Left ventricle myocardium inferior (tissue), 1 donor: ENCODE results near the gene ZNF275. TPM values are rescaled to one million over a fixed set of nuclear protein-coding genes. Genes with fewer than 3 reads are reported as not detected.
"Not testable (repeated sequence)": the region's sequence is repeated elsewhere in the genome, so short reads cannot be mapped to it uniquely, and the experiment has no call there.

Experiments
- DNase-seq: peaks from one replicate; pipeline ENCODE4 v3.0.0-alpha.2; 2020
- H3K27ac ChIP-seq: fragments of 200-600 bp; replicated peaks from 2 replicates; pipeline ENCODE4 v1.8.0; 2021
- H3K27me3 ChIP-seq: fragments of 200-600 bp; 2 replicates; pipeline ENCODE4 v1.8.0; 2021; ENCODE audit warnings: low read depth
- H3K36me3 ChIP-seq: fragments of 200-600 bp; 2 replicates; pipeline ENCODE4 v1.8.0; 2021
- H3K4me1 ChIP-seq: fragments of 200-600 bp; 2 replicates; pipeline ENCODE4 v1.8.0; 2021
- H3K4me3 ChIP-seq: fragments of 200-600 bp; 2 replicates; pipeline ENCODE4 v1.8.0; 2021; ENCODE audit warnings: mild to moderate bottlenecking, moderate library complexity
- H3K9me3 ChIP-seq: fragments of 200-600 bp; replicated peaks from 2 replicates; pipeline ENCODE4 v1.8.0; 2021
- intact Hi-C: fragments of 100-400 bp; cut with micrococcal nuclease; formaldehyde crosslinking; loops from one replicate; pipeline ENCODE4 v1.11.0; 2022
- long read RNA-seq: library from polyadenylated mRNA; unstranded; transcript quantifications from one replicate; pipeline ENCODE4 v2.0.0, GENCODE V29; 2021
- total RNA-seq: library from RNA; stranded (reverse); fragmentation: NEBNext Ultra II Directional; extraction: Animal tissue kit (Norgen Biotek cat#: 25700); gene quantifications from one replicate; pipeline ENCODE4 v1.2.1, GENCODE V29; 2021
- TF ChIP-seq, protein P1 (sequence below): fragments of 200-600 bp; IDR thresholded peaks from 2 replicates; pipeline ENCODE4 v1.8.0; 2021; ENCODE audit warnings: antibody characterized with exemption, mild to moderate bottlenecking, borderline replicate concordance
- donor health status: DM: no; HTN: yes; CAD: no; lungs with severe emphysema.

Gene ZNF275
- 6.4 TPM for total RNA-seq
- long read RNA-seq, full-length matches to known transcripts, result 2 of 5 reads
- long read RNA-seq, partial matches to known transcripts, result 3 of 5 reads
- long read RNA-seq, other reads (novel, unspliced or antisense), result 0 of 5 reads

GRCh38 chrX:153333821-153334653 is at the start of gene ZNF275:
TSS of gene ZNF275 (plus strand) at chrX:153334153. CDS start at chrX:153336680, 2,527 bp downstream.
- DNase-seq, result peak; percentile 81
- Histone ChIP-seq H3K4me3 (peak within 1 kb of the TSS; percentile 73), H3K36me3 (no peaks in the 10 kb centered on the region), H3K4me1 (peaks cover 4% of the 10 kb centered on the region), H3K27ac (peak within 1 kb of the TSS; percentile 59), H3K9me3 (no peaks in the 10 kb centered on the region), H3K27me3 (no peaks in the 10 kb centered on the region)
- intact Hi-C loops, result no loop called here
- TF ChIP-seq, protein P1, sequence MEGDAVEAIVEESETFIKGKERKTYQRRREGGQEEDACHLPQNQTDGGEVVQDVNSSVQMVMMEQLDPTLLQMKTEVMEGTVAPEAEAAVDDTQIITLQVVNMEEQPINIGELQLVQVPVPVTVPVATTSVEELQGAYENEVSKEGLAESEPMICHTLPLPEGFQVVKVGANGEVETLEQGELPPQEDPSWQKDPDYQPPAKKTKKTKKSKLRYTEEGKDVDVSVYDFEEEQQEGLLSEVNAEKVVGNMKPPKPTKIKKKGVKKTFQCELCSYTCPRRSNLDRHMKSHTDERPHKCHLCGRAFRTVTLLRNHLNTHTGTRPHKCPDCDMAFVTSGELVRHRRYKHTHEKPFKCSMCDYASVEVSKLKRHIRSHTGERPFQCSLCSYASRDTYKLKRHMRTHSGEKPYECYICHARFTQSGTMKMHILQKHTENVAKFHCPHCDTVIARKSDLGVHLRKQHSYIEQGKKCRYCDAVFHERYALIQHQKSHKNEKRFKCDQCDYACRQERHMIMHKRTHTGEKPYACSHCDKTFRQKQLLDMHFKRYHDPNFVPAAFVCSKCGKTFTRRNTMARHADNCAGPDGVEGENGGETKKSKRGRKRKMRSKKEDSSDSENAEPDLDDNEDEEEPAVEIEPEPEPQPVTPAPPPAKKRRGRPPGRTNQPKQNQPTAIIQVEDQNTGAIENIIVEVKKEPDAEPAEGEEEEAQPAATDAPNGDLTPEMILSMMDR, result no peak

DNA sequence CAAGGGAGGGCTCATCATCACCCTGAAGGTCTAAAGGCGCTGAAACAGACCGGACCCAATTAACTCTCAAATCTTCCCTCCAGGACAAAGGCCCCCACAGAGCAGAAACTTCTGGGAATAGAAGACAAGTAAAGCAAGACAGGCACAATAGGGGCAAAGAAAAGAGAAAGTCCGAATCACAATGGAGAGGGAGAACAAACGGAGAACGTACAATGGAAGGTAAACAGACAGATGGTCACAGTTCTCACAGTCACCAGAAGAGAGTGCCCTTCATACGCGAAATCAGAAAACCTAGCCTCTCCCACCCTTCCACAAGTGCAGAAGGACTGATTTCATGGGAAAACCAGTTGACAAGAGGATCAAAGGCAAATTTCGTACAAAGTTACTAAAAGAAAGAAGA is 48.3 kb upstream of the ZNF275 start:
- H3K4me1 ChIP-seq, DNase-seq, H3K36me3 ChIP-seq, H3K4me3 ChIP-seq, H3K27ac ChIP-seq, H3K27me3 ChIP-seq, intact Hi-C loops, H3K9me3 ChIP-seq: not testable (repeated sequence)

DNA sequence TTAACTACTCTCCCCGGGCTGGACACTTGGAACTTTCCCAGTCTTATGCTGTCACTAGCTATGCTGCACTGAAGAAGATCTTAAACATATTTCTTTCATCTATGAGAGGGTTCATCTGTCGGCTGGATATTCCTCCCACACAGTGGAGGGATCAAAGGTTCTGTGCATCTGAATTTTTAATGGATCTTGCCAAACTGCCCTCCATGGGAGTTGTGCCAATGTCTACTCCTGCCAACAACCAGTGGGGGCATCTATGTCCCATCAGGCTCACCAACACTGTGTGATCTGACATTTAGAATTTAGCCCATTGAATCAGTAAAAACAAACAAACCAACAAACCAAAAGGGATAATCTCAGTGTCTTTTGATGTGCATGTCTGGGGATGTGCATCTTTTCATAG is 45.1 kb upstream of the ZNF275 start:
- H3K27ac ChIP-seq, H3K27me3 ChIP-seq, H3K4me1 ChIP-seq, intact Hi-C loops, DNase-seq, H3K4me3 ChIP-seq, H3K36me3 ChIP-seq, H3K9me3 ChIP-seq: not testable (repeated sequence)

DNA sequence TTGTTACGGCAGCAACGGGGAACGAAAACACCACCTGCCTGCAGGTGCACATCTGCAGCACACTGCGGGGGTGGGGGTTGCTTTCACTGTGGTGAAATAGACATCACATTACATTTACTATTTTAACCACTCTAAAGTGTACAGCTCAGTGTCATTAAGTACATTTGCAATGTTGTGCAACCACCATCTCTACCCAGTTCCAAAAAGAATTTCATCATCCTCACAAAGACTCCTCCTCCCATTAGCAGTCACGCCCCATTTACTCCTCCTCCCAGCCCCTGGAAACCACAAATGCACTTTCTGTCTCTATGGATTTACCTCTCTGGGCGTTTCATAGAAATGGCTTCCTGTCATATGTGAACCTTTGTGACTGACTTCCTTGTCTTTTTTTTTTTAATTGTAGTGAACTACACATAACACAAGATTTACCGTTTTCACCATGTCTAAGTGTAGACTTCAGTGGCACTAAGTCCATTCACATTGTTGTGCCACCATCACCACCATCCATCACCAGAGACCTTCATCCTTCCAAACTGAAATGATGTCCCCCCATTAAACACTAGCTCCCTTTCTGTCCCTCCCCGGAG is 40.4 kb upstream of the ZNF275 start:
- H3K27ac ChIP-seq, H3K36me3 ChIP-seq, H3K4me3 ChIP-seq, H3K27me3 ChIP-seq, H3K4me1 ChIP-seq, H3K9me3 ChIP-seq, DNase-seq, intact Hi-C loops: not testable (repeated sequence)

DNA sequence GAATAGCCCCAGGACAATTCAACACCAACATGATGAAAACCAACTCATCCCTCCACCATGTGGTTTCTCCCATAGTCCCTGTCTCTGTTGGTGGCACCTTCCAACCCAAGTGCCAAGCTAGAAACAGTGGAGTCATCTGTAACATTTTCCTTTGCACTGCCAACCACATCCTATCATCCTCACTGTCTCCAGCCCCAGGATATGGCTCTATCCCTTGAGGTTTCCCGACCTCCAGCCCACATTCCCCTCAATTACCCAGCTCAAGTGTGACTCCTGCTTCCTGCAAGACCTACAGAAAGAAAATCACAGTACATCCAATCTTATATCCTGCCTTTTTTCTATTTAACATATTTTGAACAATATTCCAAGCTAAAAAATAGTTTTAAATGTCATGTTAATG is 36.6 kb upstream of the ZNF275 start:
- intact Hi-C loops, result no loop called here

DNA sequence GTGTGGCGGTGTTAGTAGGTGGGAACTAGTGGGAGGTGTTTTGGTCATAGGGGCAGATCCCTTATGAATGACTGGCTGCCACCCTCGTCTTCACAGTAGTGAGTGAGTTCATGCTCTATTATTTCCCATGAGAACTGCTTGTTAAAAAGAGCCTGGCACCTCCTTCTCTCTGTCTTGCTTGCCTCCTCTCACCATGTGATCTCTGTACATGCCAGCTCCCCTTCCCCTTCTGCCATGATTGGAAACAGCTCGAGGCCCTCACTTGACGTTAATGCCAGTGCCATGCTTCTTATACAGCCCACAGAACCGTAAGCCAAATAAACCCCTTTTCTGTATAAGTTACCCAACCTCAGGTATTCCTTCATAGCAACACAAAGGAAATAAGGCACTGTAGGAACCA is 34.1 kb upstream of the ZNF275 start:
- Histone ChIP-seq H3K36me3 (no peaks in the 10 kb centered on the region), H3K27me3 (no peaks in the 10 kb centered on the region), H3K4me3 (no peak overlapping the region), H3K9me3 (no peaks in the 10 kb centered on the region), H3K4me1 (no peaks in the 10 kb centered on the region), H3K27ac (no peak overlapping the region)
- intact Hi-C loops, result no loop called here
- DNase-seq, result no peak
- TF ChIP-seq, protein P1, result no peak

More for the DNA sequence above, 36.6 kb upstream of the ZNF275 start:
- Histone ChIP-seq H3K36me3 (no peaks in the 10 kb centered on the region), H3K27me3 (no peaks in the 10 kb centered on the region), H3K27ac (no peak overlapping the region), H3K4me3 (no peak overlapping the region), H3K9me3 (no peaks in the 10 kb centered on the region), H3K4me1 (no peaks in the 10 kb centered on the region)
- no peak for DNase-seq
- TF ChIP-seq, protein P1, result no peak

GRCh38 chrX:153301746-153302145 is 32.2 kb upstream of the ZNF275 start:
- TF ChIP-seq, protein P1, result no peak
- intact Hi-C loops, result no loop called here
- no peaks in the 10 kb centered on the region for H3K27me3 ChIP-seq
- H3K9me3 ChIP-seq, result no peaks in the 10 kb centered on the region
- no peaks in the 10 kb centered on the region for H3K36me3 ChIP-seq
- H3K4me3 ChIP-seq, result no peak overlapping the region
- no peak for DNase-seq
- H3K4me1 ChIP-seq, result no peaks in the 10 kb centered on the region
- H3K27ac ChIP-seq, result no peak overlapping the region
